ENCODE results near the gene IL5. TPM values are rescaled to one million over a fixed set of nuclear protein-coding genes. Genes with fewer than 3 reads are reported as not detected.

The IL5 gene
- polyA plus RNA-seq, 1 donor from 2014 or later, result not detected

- peaks cover 66% of the 10 kb centered on the region for H3K27me3 ChIP-seq (ENCODE audit: insufficient read depth, low read depth, low read length)
- no peak for TF ChIP-seq SMC3 (conservative IDR thresholded peaks at IDR 0.05; ENCODE audit: poor library complexity)
- no peak for TF ChIP-seq MXI1 (conservative IDR thresholded peaks at IDR 0.05; ENCODE audit: poor library complexity, severe bottlenecking)
- TF ChIP-seq TAF1 (IDR thresholded peaks at IDR 0.05; ENCODE audit: low read depth), result no peak
- no peak for TF ChIP-seq POLR2AphosphoS5 (IDR thresholded peaks at IDR 0.05)
- TF ChIP-seq EP300 (conservative IDR thresholded peaks at IDR 0.05; ENCODE audit: poor library complexity, severe bottlenecking), result no peak
- TF ChIP-seq RAD21 (conservative IDR thresholded peaks at IDR 0.05), result no peak
- no peak for TF ChIP-seq CTCF (IDR thresholded peaks at IDR 0.05; ENCODE audit: poor library complexity, severe bottlenecking)
- no peak for TF ChIP-seq EZH2 (IDR thresholded peaks at IDR 0.05; ENCODE audit: borderline replicate concordance, insufficient read depth, low read length, poor library complexity, severe bottlenecking)
- no peak for TF ChIP-seq REST (IDR thresholded peaks at IDR 0.05; ENCODE audit: borderline replicate concordance)
- H3K4me3 ChIP-seq (ENCODE audit: low read length), result peak overlapping the region; percentile 63
- no peaks in the 10 kb centered on the region for H3F3A ChIP-seq (ENCODE audit: insufficient read depth, low read length, poor library complexity, severe bottlenecking)
- H3K36me3 ChIP-seq (ENCODE audit: insufficient read depth, low read length), result no peaks in the 10 kb centered on the region
- H3K9ac ChIP-seq (ENCODE audit: low read length), result no peak overlapping the region
- H4K20me1 ChIP-seq (ENCODE audit: insufficient read depth), result no peaks in the 10 kb centered on the region
- H3K9me2 ChIP-seq (ENCODE audit: insufficient read depth, low read length), result no peaks in the 10 kb centered on the region
- H3K9me3 ChIP-seq (ENCODE audit: low read length), result no peaks in the 10 kb centered on the region
- no peaks in the 10 kb centered on the region for H3K79me2 ChIP-seq (replicated peaks; ENCODE audit: insufficient read depth, low read length)
- H3K27ac ChIP-seq (ENCODE audit: low read length), result no peak overlapping the region
- no peak overlapping the region for H3K4me2 ChIP-seq (ENCODE audit: low read length)
- no peak overlapping the region for H2AFZ ChIP-seq (ENCODE audit: low read depth, low read length)
These were observed 47.6 kb downstream of the IL5 start for GRCh38 chr5:132495667-132496190.

- no peak for TF ChIP-seq EZH2 (IDR thresholded peaks at IDR 0.05; ENCODE audit: borderline replicate concordance, insufficient read depth, low read length, poor library complexity, severe bottlenecking)
- no peak overlapping the region for H2AFZ ChIP-seq (ENCODE audit: low read depth, low read length)
- H3K9ac ChIP-seq (ENCODE audit: low read length), result no peak overlapping the region
- no peaks in the 10 kb centered on the region for H4K20me1 ChIP-seq (ENCODE audit: insufficient read depth)
- no peaks in the 10 kb centered on the region for H3F3A ChIP-seq (ENCODE audit: insufficient read depth, low read length, poor library complexity, severe bottlenecking)
- no peaks in the 10 kb centered on the region for H3K79me2 ChIP-seq (replicated peaks; ENCODE audit: insufficient read depth, low read length)
- H3K36me3 ChIP-seq (ENCODE audit: insufficient read depth, low read length), result no peaks in the 10 kb centered on the region
- H3K27me3 ChIP-seq (ENCODE audit: insufficient read depth, low read depth, low read length), result peaks cover 78% of the 10 kb centered on the region
- H3K27ac ChIP-seq (ENCODE audit: low read length), result no peak overlapping the region
- no peak overlapping the region for H3K4me2 ChIP-seq (ENCODE audit: low read length)
- no peaks in the 10 kb centered on the region for H3K9me3 ChIP-seq (ENCODE audit: low read length)
- H3K9me2 ChIP-seq (ENCODE audit: insufficient read depth, low read length), result no peaks in the 10 kb centered on the region
- no peak overlapping the region for H3K4me3 ChIP-seq (ENCODE audit: low read length)
These were observed 49.5 kb downstream of the IL5 start for GRCh38 chr5:132493821-132494220.
